Mesendoderm (in vitro differentiated cells): Measurements from ENCODE around the gene SELENOP.
"Not testable (repeated sequence)": the region's sequence is repeated elsewhere in the genome, so short reads cannot be mapped to it uniquely, and the experiment has no call there.

ENCODE experiments used
- DNase-seq: peaks from one replicate; pipeline ENCODE4 v3.0.0; 2013
- H2AK5ac ChIP-seq: 2 replicates; pipeline ENCODE4 v1.6.1; 2013; ENCODE audit warnings: low read length, inconsistent platforms
- H2BK120ac ChIP-seq: 2 replicates; pipeline ENCODE4 v1.6.1; 2013; ENCODE audit warnings: low read depth, mild to moderate bottlenecking, low read length, moderate library complexity, mixed read lengths
- H2BK15ac ChIP-seq: replicated peaks from 2 replicates; pipeline ENCODE4 v1.6.1; 2013; ENCODE audit warnings: low read depth, mild to moderate bottlenecking, moderate library complexity
- H2BK5ac ChIP-seq: 2 replicates; pipeline ENCODE4 v1.6.1; 2013; ENCODE audit warnings: low read length, inconsistent platforms
- H3K18ac ChIP-seq: 2 replicates; pipeline ENCODE4 v1.6.1; 2013; ENCODE audit warnings: mild to moderate bottlenecking, low read length, mixed read lengths
- H3K23ac ChIP-seq: one replicate; pipeline ENCODE4 v1.6.1; 2013; ENCODE audit warnings: low read length
- H3K27ac ChIP-seq: 2 replicates; pipeline ENCODE4 v1.5.1; 2013; ENCODE audit warnings: low read depth, mild to moderate bottlenecking, inconsistent platforms, low read length, moderate library complexity
- H3K27me3 ChIP-seq: 2 replicates; pipeline ENCODE4 v1.6.1; 2013; ENCODE audit warnings: low read length, control low read depth, mild to moderate bottlenecking, inconsistent platforms; ENCODE audit not compliant: insufficient read depth, poor library complexity
- H3K36me3 ChIP-seq: 2 replicates; pipeline ENCODE4 v1.6.1; 2013; ENCODE audit warnings: low read length, inconsistent platforms; ENCODE audit not compliant: control insufficient read depth, insufficient read depth
- H3K4ac ChIP-seq: one replicate; pipeline ENCODE4 v1.6.1; 2013; ENCODE audit warnings: low read depth, mild to moderate bottlenecking, low read length, moderate library complexity
- H3K4me1 ChIP-seq: 2 replicates; pipeline ENCODE4 v1.6.1; 2013; ENCODE audit warnings: low read depth, low read length, inconsistent platforms; ENCODE audit not compliant: control insufficient read depth
- H3K4me2 ChIP-seq: 2 replicates; pipeline ENCODE4 v1.6.1; 2013; ENCODE audit warnings: low read length
- H3K4me3 ChIP-seq: 2 replicates; pipeline ENCODE4 v1.5.1; 2013; ENCODE audit warnings: mild to moderate bottlenecking, low read length
- H3K56ac ChIP-seq: one replicate; pipeline ENCODE4 v1.6.1; 2013; ENCODE audit warnings: low read length
- H3K79me1 ChIP-seq: 2 replicates; pipeline ENCODE4 v1.6.1; 2013; ENCODE audit warnings: low read length, inconsistent platforms
- H3K79me2 ChIP-seq: 2 replicates; pipeline ENCODE4 v1.6.1; 2013; ENCODE audit warnings: mild to moderate bottlenecking, low read length; ENCODE audit not compliant: control insufficient read depth, insufficient read depth
- H3K9ac ChIP-seq: 2 replicates; pipeline ENCODE4 v1.6.1; 2013; ENCODE audit warnings: low read length, inconsistent platforms
- H4K5ac ChIP-seq: one replicate; pipeline ENCODE4 v1.6.1; 2013; ENCODE audit warnings: low read length
- H4K8ac ChIP-seq: one replicate; pipeline ENCODE4 v1.6.1; 2013; ENCODE audit warnings: low read depth, mild to moderate bottlenecking, control low read depth, low read length, moderate library complexity
- WGBS: extraction: QIAGEN DNeasy Blood & Tissue Kit; methylation state at CpG from one replicate; pipeline ENCODE4 v1.1.7; 2013; ENCODE audit warnings: low lambda C conversion rate, missing lambda C conversion rate; ENCODE audit not compliant: insufficient coverage; ENCODE audit errors: extremely low coverage; 5-methylcytosine and 5-hydroxymethylcytosine counted together

SELENOP gene

DNA sequence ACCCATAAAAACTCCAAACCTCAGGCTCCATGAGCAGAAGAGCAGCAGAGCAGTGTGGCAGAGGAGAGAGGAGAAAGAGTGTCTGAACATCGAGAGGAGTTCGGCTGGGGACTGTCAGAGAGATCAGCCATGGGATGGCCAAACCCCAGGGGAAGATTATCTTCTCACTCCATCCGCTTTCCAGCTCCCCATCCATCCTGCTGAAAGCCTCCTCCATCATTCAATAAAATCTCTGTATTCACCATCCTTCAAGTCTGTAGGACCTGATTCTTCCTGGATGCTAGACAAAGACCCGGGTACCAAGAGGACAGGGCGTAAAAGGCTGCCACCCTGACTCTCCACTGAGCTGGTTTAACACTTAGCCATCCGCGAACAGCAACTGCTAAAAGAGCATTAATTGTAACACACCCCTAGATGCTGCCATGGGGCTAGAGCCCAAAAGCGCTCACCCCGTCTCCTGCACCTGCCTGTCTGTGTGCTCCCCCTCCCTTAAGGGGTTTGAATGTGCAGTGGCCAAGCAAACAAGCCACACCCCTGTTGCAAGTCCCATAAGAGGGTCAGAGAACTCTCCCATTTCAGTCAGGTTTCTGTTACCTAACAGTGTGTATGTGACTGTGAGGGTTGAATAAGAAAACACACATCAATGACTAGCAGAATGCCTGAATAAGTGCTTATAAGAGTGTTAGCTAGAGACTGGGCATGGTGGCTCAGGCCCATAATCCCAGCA, 13.9 kb upstream of the SELENOP start:
- WGBS: no CpG with 5 or more reads among the region's 9 CpGs
- Histone ChIP-seq H4K8ac (no peak overlapping the region), H3K27me3 (no peaks in the 10 kb centered on the region), H3K56ac (no peak overlapping the region), H4K5ac (no peak overlapping the region), H2BK15ac (no peak overlapping the region), H3K4me2 (no peak overlapping the region), H3K27ac (no peak overlapping the region), H3K18ac (no peak overlapping the region), H3K4ac (no peak overlapping the region), H2BK5ac (no peak overlapping the region), H3K9ac (no peak overlapping the region), H2AK5ac (no peak overlapping the region), H3K79me1 (no peaks in the 10 kb centered on the region), H2BK120ac (no peak overlapping the region), H3K23ac (no peak overlapping the region), H3K79me2 (no peaks in the 10 kb centered on the region), H3K4me1 (no peaks in the 10 kb centered on the region), H3K36me3 (no peaks in the 10 kb centered on the region), H3K4me3 (no peak overlapping the region)
- no peak for DNase-seq

GRCh38 chr5:42824347-42824976, 12.8 kb upstream of the SELENOP start:
- no peak overlapping the region for H2BK15ac ChIP-seq
- no peaks in the 10 kb centered on the region for H3K36me3 ChIP-seq
- H3K9ac ChIP-seq: no peak overlapping the region
- no peaks in the 10 kb centered on the region for H3K79me1 ChIP-seq
- no peak overlapping the region for H3K18ac ChIP-seq
- H3K4ac ChIP-seq: no peak overlapping the region
- no peaks in the 10 kb centered on the region for H3K27me3 ChIP-seq
- no CpG with 5 or more reads among the region's 7 CpGs for WGBS
- H2AK5ac ChIP-seq: no peak overlapping the region
- no peak overlapping the region for H4K8ac ChIP-seq
- H3K23ac ChIP-seq: no peak overlapping the region
- no peak overlapping the region for H2BK120ac ChIP-seq
- H3K4me3 ChIP-seq: no peak overlapping the region
- H3K56ac ChIP-seq: no peak overlapping the region
- H4K5ac ChIP-seq: no peak overlapping the region
- no peak overlapping the region for H2BK5ac ChIP-seq
- no peaks in the 10 kb centered on the region for H3K4me1 ChIP-seq
- no peak for DNase-seq
- no peak overlapping the region for H3K4me2 ChIP-seq
- no peak overlapping the region for H3K27ac ChIP-seq
- H3K79me2 ChIP-seq: no peaks in the 10 kb centered on the region

GRCh38 chr5:42822548-42822947, 10.9 kb upstream of the SELENOP start:
- no peaks in the 10 kb centered on the region for H3K36me3 ChIP-seq
- H3K79me1 ChIP-seq: no peaks in the 10 kb centered on the region
- DNase-seq: no peak
- no peaks in the 10 kb centered on the region for H3K4me1 ChIP-seq
- H2BK15ac ChIP-seq: no peak overlapping the region
- no peak overlapping the region for H3K4me2 ChIP-seq
- H3K4me3 ChIP-seq: no peak overlapping the region
- H4K5ac ChIP-seq: no peak overlapping the region
- no peaks in the 10 kb centered on the region for H3K27me3 ChIP-seq
- H2BK120ac ChIP-seq: no peak overlapping the region
- no peaks in the 10 kb centered on the region for H3K79me2 ChIP-seq
- no peak overlapping the region for H3K23ac ChIP-seq
- no peak overlapping the region for H4K8ac ChIP-seq
- no peak overlapping the region for H3K27ac ChIP-seq
- H3K56ac ChIP-seq: no peak overlapping the region
- no peak overlapping the region for H3K4ac ChIP-seq
- no CpG with 5 or more reads among the region's 2 CpGs for WGBS
- no peak overlapping the region for H2AK5ac ChIP-seq
- no peak overlapping the region for H3K18ac ChIP-seq
- no peak overlapping the region for H2BK5ac ChIP-seq
- no peak overlapping the region for H3K9ac ChIP-seq

GRCh38 chr5:42819745-42820144, 8.1 kb upstream of the SELENOP start:
- Histone ChIP-seq H3K4me2 (no peak overlapping the region), H4K8ac (no peak overlapping the region), H3K56ac (no peak overlapping the region), H4K5ac (no peak overlapping the region), H2BK120ac (no peak overlapping the region), H3K18ac (no peak overlapping the region), H3K4me3 (no peak overlapping the region), H3K79me2 (no peaks in the 10 kb centered on the region), H3K79me1 (no peaks in the 10 kb centered on the region), H3K27ac (no peak overlapping the region), H3K36me3 (no peaks in the 10 kb centered on the region), H3K4me1 (no peaks in the 10 kb centered on the region), H2AK5ac (no peak overlapping the region), H3K9ac (no peak overlapping the region), H3K23ac (no peak overlapping the region), H2BK5ac (no peak overlapping the region), H3K4ac (no peak overlapping the region), H2BK15ac (no peak overlapping the region), H3K27me3 (no peaks in the 10 kb centered on the region)
- WGBS: no CpG with 5 or more reads among the region's 2 CpGs
- no peak for DNase-seq

DNA sequence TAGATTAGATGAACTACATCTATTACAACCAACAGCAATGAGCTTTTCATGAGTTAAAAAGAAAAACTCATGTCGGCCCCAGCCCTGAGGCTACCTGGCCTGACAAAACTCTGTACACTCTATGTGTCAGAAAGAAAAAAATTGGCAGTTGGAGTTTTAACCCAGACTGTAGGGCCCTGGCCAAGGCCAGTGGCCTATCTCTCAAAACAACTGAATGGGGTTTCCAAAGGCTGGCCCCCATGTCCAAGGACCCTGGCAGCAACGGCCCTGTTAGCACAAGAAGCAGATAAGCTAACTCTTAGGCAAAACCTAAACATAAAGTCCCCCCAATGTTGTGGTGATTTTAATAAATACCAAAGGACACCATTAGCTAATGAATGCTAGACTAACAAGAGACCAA, 4.9 kb upstream of the SELENOP start:
- not testable (repeated sequence) for H2BK120ac ChIP-seq, H3K23ac ChIP-seq, H3K79me1 ChIP-seq, H3K4ac ChIP-seq, H3K4me2 ChIP-seq, H2BK5ac ChIP-seq, H4K8ac ChIP-seq, DNase-seq, H3K56ac ChIP-seq, H3K27me3 ChIP-seq, H2AK5ac ChIP-seq, H3K18ac ChIP-seq, H3K36me3 ChIP-seq, H3K4me3 ChIP-seq, H3K79me2 ChIP-seq, H3K9ac ChIP-seq, H4K5ac ChIP-seq, H2BK15ac ChIP-seq, H3K4me1 ChIP-seq, H3K27ac ChIP-seq
- WGBS: no CpG with 5 or more reads among the region's 2 CpGs
